ENCODE data around the gene ABLIM3. TPM values are rescaled to one million over a fixed set of nuclear protein-coding genes. Genes with fewer than 3 reads are reported as not detected.

The ABLIM3 gene
- polyA plus RNA-seq, 1 of the 3 experiments (the other 2 are of a cell fraction) = 5.9 TPM

DNA sequence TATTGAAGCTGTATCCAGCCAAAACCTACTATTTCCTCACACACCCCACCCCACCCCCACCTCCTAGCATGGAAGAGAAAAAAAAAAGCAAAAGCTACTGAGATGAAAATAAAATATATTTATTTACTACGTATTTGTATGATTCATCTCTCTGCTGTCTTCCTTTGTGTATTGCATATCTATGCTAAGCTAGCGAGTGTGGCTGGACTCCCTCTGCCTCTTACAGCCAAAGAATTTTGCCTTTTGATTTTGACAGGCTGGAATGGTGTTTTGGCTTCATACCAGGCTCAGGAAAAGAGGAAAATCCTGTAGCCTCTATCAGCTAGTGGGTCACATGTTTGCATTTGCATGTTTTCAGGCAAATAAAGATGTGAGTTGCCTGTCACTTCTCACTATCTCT is 2.2 kb downstream of the ABLIM3 start (continued):
- peak; percentile 59 for TF ChIP-seq PBX3 (IDR thresholded peaks at IDR 0.05)
- no peak for TF ChIP-seq GATA2 (CRISPR knock-in tag; IDR thresholded peaks at IDR 0.05)
- no peak for TF ChIP-seq SIN3A (IDR thresholded peaks at IDR 0.05; ENCODE audit: borderline replicate concordance, low read depth, low read length)
- no peak for TF ChIP-seq USF2 (IDR thresholded peaks at IDR 0.05; ENCODE audit: borderline replicate concordance, low read depth, low read length)
- TF ChIP-seq MAX (IDR thresholded peaks at IDR 0.05; ENCODE audit: low read depth) = no peak
- TF ChIP-seq, protein P1, sequence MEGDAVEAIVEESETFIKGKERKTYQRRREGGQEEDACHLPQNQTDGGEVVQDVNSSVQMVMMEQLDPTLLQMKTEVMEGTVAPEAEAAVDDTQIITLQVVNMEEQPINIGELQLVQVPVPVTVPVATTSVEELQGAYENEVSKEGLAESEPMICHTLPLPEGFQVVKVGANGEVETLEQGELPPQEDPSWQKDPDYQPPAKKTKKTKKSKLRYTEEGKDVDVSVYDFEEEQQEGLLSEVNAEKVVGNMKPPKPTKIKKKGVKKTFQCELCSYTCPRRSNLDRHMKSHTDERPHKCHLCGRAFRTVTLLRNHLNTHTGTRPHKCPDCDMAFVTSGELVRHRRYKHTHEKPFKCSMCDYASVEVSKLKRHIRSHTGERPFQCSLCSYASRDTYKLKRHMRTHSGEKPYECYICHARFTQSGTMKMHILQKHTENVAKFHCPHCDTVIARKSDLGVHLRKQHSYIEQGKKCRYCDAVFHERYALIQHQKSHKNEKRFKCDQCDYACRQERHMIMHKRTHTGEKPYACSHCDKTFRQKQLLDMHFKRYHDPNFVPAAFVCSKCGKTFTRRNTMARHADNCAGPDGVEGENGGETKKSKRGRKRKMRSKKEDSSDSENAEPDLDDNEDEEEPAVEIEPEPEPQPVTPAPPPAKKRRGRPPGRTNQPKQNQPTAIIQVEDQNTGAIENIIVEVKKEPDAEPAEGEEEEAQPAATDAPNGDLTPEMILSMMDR (IDR thresholded peaks at IDR 0.05) = no peak
- TF ChIP-seq FOXM1 (IDR thresholded peaks at IDR 0.05; ENCODE audit: low read depth) = no peak
- no peak for TF ChIP-seq EP300 (IDR thresholded peaks at IDR 0.05; ENCODE audit: borderline replicate concordance in 1 of 2, low read depth in 1 of 2, low read length in 1 of 2)
- TF ChIP-seq EZH2phosphoT487 (IDR thresholded peaks at IDR 0.05; ENCODE audit: borderline replicate concordance, low read depth) = no peak
- TF ChIP-seq RFX5 (IDR thresholded peaks at IDR 0.05; ENCODE audit: low read length) = no peak
- no peak for TF ChIP-seq RAD21 (IDR thresholded peaks at IDR 0.05; ENCODE audit: low read length)
- no peak for TF ChIP-seq RXRA (IDR thresholded peaks at IDR 0.05; ENCODE audit: borderline replicate concordance, low read depth)
- no peak for TF ChIP-seq CHD2 (IDR thresholded peaks at IDR 0.05; ENCODE audit: low read length, partially characterized antibody)
- TF ChIP-seq RCOR1 (IDR thresholded peaks at IDR 0.05; ENCODE audit: low read length) = no peak

GRCh38 chr5:149144637-149145036 is 3.3 kb downstream of the ABLIM3 start:
- H3K9me3 ChIP-seq = peaks cover 3% of the 10 kb centered on the region; the same call in 1 of the 2 replicates
- ChIA-PET POLR2A (no interaction called here), CTCF (interaction anchor here (0.8 kb wide), 1 partner anchor 124 kb away, joined by 3 read pairs; no protein-coding TSS in a partner anchor)
- no peaks in the 10 kb centered on the region for H4K20me1 ChIP-seq (ENCODE audit: insufficient read depth)
- peaks cover 11% of the 10 kb centered on the region for H3F3A ChIP-seq (replicated peaks; ENCODE audit: insufficient read depth)
- no peaks in the 10 kb centered on the region for H3K9me2 ChIP-seq
- 22% methylated on average over 1 of the region's 1 CpG for WGBS (ENCODE audit: low lambda C conversion rate)
- H3K79me2 ChIP-seq (ENCODE audit: insufficient read depth) = peaks cover 30% of the 10 kb centered on the region
- H2AFZ ChIP-seq (ENCODE audit: low read depth) = no peak overlapping the region
- peak overlapping the region in 1 of 2 experiments; percentile 64; a peak in 1 of 4 replicates for H3K27ac ChIP-seq (ENCODE audit: low read depth in 2 of 2, low read length in 1 of 2)
- peaks cover 0 to 4% of the 10 kb centered on the region in 2 experiments for H3K36me3 ChIP-seq (replicated peaks in 1 of 2; ENCODE audit: control insufficient read depth in 1 of 2, insufficient read depth in 2 of 2, low read length in 1 of 2)
- no peaks in the 10 kb centered on the region for H3K27me3 ChIP-seq (ENCODE audit: insufficient read depth)
- H3K4me2 ChIP-seq = peak overlapping the region; percentile 87
- no peak for TF ChIP-seq JUND (IDR thresholded peaks at IDR 0.05)
- TF ChIP-seq USF1 (IDR thresholded peaks at IDR 0.05; ENCODE audit: borderline replicate concordance, low read depth) = no peak
- TF ChIP-seq EZH2phosphoT487 (IDR thresholded peaks at IDR 0.05; ENCODE audit: borderline replicate concordance, low read depth) = no peak
- TF ChIP-seq EP300 (IDR thresholded peaks at IDR 0.05; ENCODE audit: borderline replicate concordance in 1 of 2, low read depth in 1 of 2, low read length in 1 of 2) = no peak
- no peak for TF ChIP-seq POLR2AphosphoS5 (IDR thresholded peaks at IDR 0.05; ENCODE audit: low read depth, low read length)
- no peak for DNase-seq
- peaks cover 2 to 13% of the 10 kb centered on the region in 2 experiments; a peak in 3 of 4 replicates for H3K4me1 ChIP-seq (ENCODE audit: control insufficient read depth in 1 of 2, insufficient read depth in 2 of 2, low read depth in 1 of 2, low read length in 1 of 2)
- no peak overlapping the region for H3K9ac ChIP-seq
- H3K4me3 ChIP-seq (ENCODE audit: low read depth in 2 of 2, low read length in 1 of 2) = no peak overlapping the region
